HG03571 (cell line): ENCODE data around the gene EIF2S2.

Experiments used
- ATAC-seq: cut with Tn5 transposase; IDR thresholded peaks from one replicate; pipeline ENCODE4 v1.9.1; 2021; ENCODE audit not compliant: unreplicated experiment

EIF2S2 gene

GRCh38 chr20:34089655-34090345, 22.2 kb downstream of the EIF2S2 start:
- ATAC-seq, result no peak

GRCh38 chr20:34089175-34089479, 22.9 kb downstream of the EIF2S2 start:
- ATAC-seq, result no peak

GRCh38 chr20:34088305-34089174, 23.5 kb downstream of the EIF2S2 start:
- ATAC-seq, result no peak

GRCh38 chr20:34085544-34086040, 26.5 kb downstream of the EIF2S2 start:
- ATAC-seq, result no peak

- ATAC-seq, result no peak
These were observed 27.7 kb downstream of the EIF2S2 start for GRCh38 chr20:34084227-34084923.

GRCh38 chr20:34083781-34084180, 28.3 kb downstream of the EIF2S2 start:
- ATAC-seq, result no peak

GRCh38 chr20:34083137-34083536, 28.9 kb downstream of the EIF2S2 start:
- no peak for ATAC-seq

GRCh38 chr20:34082232-34082887, 29.7 kb downstream of the EIF2S2 start:
- no peak for ATAC-seq

GRCh38 chr20:34079818-34080217, 32.2 kb downstream of the EIF2S2 start:
- no peak for ATAC-seq

- ATAC-seq, result no peak
These were observed 33.5 kb downstream of the EIF2S2 start for GRCh38 chr20:34078540-34078939.

- no peak for ATAC-seq
These were observed 35.1 kb downstream of the EIF2S2 start for GRCh38 chr20:34076952-34077351.

GRCh38 chr20:34075647-34076046, 36.4 kb downstream of the EIF2S2 start:
- ATAC-seq, result no peak

GRCh38 chr20:34074101-34074760, 37.8 kb downstream of the EIF2S2 start:
- no peak for ATAC-seq

GRCh38 chr20:34072778-34073177, 39.3 kb downstream of the EIF2S2 start:
- ATAC-seq, result no peak

GRCh38 chr20:34072076-34072475, 40.0 kb downstream of the EIF2S2 start:
- no peak for ATAC-seq

- no peak for ATAC-seq
These were observed 41.2 kb downstream of the EIF2S2 start for GRCh38 chr20:34070859-34071258.

- ATAC-seq, result no peak
These were observed 42.0 kb downstream of the EIF2S2 start for GRCh38 chr20:34070079-34070439.

GRCh38 chr20:34069341-34070078, 42.5 kb downstream of the EIF2S2 start:
- ATAC-seq, result no peak

- ATAC-seq, result no peak
These were observed 44.0 kb downstream of the EIF2S2 start for GRCh38 chr20:34068001-34068400.

GRCh38 chr20:34066476-34067090, 45.5 kb downstream of the EIF2S2 start:
- no peak for ATAC-seq
